Measurements from ENCODE around the gene HRNR. TPM values are rescaled to one million over a fixed set of nuclear protein-coding genes. Genes with fewer than 3 reads are reported as not detected.

The HRNR gene
- polyA plus RNA-seq, 1 of the 3 experiments (the other 2 are of a cell fraction) = not detected

DNA sequence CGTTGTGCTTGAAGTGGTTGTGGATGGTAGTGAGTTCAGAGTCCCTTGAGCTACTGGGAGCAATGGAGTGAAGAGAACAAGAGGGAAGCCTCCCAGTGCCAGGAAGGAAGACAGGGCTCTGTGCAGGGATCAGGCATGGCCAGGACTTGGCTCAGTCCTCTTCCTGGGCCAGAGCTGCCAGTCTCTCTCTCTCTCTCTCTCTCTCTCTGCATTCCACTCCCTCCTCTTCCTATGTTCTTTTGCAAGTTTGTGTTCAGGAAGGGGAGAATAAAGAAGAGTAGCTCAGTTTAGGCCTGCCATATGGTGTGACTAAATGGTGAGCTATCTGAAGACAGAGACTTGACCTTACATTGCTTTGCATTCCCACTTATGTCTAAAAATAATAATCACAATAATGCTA, 44.4 kb downstream of the HRNR start (continued):
- no peak for TF ChIP-seq SIN3A (IDR thresholded peaks at IDR 0.05; ENCODE audit: borderline replicate concordance, low read depth, low read length)
- TF ChIP-seq TCF12 (IDR thresholded peaks at IDR 0.05) = no peak

DNA sequence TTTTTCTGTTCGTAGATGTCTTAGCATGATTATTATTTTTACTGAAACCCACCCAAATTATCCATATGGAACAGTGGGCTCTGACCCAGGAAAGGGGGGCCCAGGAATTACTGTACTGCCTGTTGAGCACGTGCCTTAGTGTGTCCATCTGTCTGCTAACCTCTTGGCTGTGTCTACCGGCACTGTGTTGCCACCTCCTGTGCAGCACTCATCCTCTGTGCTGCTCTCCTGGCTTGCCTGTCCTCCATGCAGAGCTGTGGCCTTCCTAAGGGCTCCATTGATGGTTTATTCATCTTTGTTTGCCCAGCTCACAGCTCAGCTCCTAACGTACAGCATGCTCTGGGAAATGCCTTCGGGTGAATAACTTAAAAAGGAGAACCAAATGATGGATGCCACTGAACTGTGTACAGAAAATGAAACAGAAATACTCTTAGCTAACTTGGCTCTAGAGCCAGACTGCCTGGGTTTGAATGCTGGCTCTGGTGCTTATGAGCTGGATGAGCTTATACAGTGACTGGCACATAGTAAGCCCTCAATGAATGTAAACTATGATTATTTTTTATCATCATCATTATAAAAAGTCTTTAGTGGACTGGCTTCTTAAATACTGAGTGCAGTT, 53.6 kb downstream of the HRNR start:
- Histone ChIP-seq H4K20me1 (ENCODE audit: insufficient read depth) (no peaks in the 10 kb centered on the region), H3K27ac (ENCODE audit: low read depth in 2 of 2, low read length in 1 of 2) (no peak overlapping the region), H3K36me3 (replicated peaks in 1 of 2; ENCODE audit: control insufficient read depth in 1 of 2, insufficient read depth in 2 of 2, low read length in 1 of 2) (no peaks in the 10 kb centered on the region), H3K9me3 (no peaks in the 10 kb centered on the region), H3K27me3 (ENCODE audit: insufficient read depth) (no peaks in the 10 kb centered on the region), H3K79me2 (ENCODE audit: insufficient read depth) (no peaks in the 10 kb centered on the region), H3K4me1 (ENCODE audit: control insufficient read depth in 1 of 2, insufficient read depth in 2 of 2, low read depth in 1 of 2, low read length in 1 of 2) (peaks cover 0 to 6% of the 10 kb centered on the region in 2 experiments; a peak in 2 of 4 replicates), H3F3A (replicated peaks; ENCODE audit: insufficient read depth) (no peaks in the 10 kb centered on the region), H3K9me2 (no peaks in the 10 kb centered on the region), H2AFZ (ENCODE audit: low read depth) (no peak overlapping the region), H3K4me2 (no peak overlapping the region), H3K4me3 (ENCODE audit: low read depth in 2 of 2, low read length in 1 of 2) (no peak overlapping the region), H3K9ac (no peak overlapping the region)
- ChIA-PET POLR2A (no interaction called here), CTCF (interaction anchor here (1.1 kb wide), 1 partner anchor 15 kb away, joined by 3 read pairs; no protein-coding TSS in a partner anchor)
- 14% methylated on average over 5 of the region's 5 CpGs for WGBS (ENCODE audit: low lambda C conversion rate)
- TF ChIP-seq TEAD4 (IDR thresholded peaks at IDR 0.05; ENCODE audit: borderline replicate concordance, insufficient read depth) (no peak), ZBTB33 (IDR thresholded peaks at IDR 0.05; ENCODE audit: borderline replicate concordance, low read depth) (no peak), CHD2 (IDR thresholded peaks at IDR 0.05; ENCODE audit: low read length, partially characterized antibody) (no peak), GATA2 (CRISPR knock-in tag; IDR thresholded peaks at IDR 0.05) (no peak), FOXM1 (IDR thresholded peaks at IDR 0.05; ENCODE audit: low read depth) (no peak), EP300 (IDR thresholded peaks at IDR 0.05; ENCODE audit: borderline replicate concordance in 1 of 2, low read depth in 1 of 2, low read length in 1 of 2) (no peak), USF2 (IDR thresholded peaks at IDR 0.05; ENCODE audit: borderline replicate concordance, low read depth, low read length) (no peak), TAF1 (IDR thresholded peaks at IDR 0.05; ENCODE audit: borderline replicate concordance, low read depth, low read length) (no peak)
- TF ChIP-seq, protein P1, sequence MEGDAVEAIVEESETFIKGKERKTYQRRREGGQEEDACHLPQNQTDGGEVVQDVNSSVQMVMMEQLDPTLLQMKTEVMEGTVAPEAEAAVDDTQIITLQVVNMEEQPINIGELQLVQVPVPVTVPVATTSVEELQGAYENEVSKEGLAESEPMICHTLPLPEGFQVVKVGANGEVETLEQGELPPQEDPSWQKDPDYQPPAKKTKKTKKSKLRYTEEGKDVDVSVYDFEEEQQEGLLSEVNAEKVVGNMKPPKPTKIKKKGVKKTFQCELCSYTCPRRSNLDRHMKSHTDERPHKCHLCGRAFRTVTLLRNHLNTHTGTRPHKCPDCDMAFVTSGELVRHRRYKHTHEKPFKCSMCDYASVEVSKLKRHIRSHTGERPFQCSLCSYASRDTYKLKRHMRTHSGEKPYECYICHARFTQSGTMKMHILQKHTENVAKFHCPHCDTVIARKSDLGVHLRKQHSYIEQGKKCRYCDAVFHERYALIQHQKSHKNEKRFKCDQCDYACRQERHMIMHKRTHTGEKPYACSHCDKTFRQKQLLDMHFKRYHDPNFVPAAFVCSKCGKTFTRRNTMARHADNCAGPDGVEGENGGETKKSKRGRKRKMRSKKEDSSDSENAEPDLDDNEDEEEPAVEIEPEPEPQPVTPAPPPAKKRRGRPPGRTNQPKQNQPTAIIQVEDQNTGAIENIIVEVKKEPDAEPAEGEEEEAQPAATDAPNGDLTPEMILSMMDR (IDR thresholded peaks at IDR 0.05) = no peak
- TF ChIP-seq, protein P2, sequence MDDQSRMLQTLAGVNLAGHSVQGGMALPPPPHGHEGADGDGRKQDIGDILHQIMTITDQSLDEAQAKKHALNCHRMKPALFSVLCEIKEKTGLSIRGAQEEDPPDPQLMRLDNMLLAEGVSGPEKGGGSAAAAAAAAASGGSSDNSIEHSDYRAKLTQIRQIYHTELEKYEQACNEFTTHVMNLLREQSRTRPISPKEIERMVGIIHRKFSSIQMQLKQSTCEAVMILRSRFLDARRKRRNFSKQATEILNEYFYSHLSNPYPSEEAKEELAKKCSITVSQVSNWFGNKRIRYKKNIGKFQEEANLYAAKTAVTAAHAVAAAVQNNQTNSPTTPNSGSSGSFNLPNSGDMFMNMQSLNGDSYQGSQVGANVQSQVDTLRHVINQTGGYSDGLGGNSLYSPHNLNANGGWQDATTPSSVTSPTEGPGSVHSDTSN (IDR thresholded peaks at IDR 0.05) = no peak
- no peak for DNase-seq

Measured in SK-N-SH (cell line).